Measurements from ENCODE around the gene TSPAN31. TPM values are rescaled to one million over a fixed set of nuclear protein-coding genes. Genes with fewer than 3 reads are reported as not detected.

Gene TSPAN31
- total and polyA plus RNA-seq, 8 donors, result 12.2 to 29.8 (median 14.5) TPM

DNA sequence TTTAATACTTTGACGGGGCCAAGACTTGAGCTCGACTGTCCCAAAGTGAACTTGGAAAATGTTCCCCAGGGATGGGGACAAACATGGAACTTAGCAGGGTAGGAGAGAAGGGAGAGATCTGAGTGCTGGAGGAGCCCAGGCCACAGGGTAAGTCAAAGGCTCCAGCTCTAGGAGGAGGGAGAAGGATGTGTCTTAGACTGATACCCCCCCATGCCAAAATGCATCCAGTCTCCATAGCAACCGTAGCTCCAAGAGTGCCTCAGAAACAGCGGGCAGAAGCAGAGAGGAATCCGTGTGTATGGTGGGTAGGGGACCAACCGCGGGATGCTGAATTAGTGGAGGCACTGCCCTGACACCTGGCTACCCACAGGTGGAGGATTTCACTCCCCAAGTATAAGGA lies 5.5 kb upstream of the TSPAN31 start:
- H3K36me3 ChIP-seq, result no peaks in the 10 kb centered on the region
- TF ChIP-seq, protein P1, sequence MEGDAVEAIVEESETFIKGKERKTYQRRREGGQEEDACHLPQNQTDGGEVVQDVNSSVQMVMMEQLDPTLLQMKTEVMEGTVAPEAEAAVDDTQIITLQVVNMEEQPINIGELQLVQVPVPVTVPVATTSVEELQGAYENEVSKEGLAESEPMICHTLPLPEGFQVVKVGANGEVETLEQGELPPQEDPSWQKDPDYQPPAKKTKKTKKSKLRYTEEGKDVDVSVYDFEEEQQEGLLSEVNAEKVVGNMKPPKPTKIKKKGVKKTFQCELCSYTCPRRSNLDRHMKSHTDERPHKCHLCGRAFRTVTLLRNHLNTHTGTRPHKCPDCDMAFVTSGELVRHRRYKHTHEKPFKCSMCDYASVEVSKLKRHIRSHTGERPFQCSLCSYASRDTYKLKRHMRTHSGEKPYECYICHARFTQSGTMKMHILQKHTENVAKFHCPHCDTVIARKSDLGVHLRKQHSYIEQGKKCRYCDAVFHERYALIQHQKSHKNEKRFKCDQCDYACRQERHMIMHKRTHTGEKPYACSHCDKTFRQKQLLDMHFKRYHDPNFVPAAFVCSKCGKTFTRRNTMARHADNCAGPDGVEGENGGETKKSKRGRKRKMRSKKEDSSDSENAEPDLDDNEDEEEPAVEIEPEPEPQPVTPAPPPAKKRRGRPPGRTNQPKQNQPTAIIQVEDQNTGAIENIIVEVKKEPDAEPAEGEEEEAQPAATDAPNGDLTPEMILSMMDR (IDR thresholded peaks at IDR 0.05), result no peak
- ATAC-seq (no peak), DNase-seq (no peak), FAIRE-seq (no peak)
- H3K27me3 ChIP-seq, result peaks cover 0 to 12% (median 0%) of the 10 kb centered on the region in 4 donors
- WGBS, 2 donors, result 14 to 17% methylated on average over 7 of the region's 7 CpGs
- no peak overlapping the region for H3K27ac ChIP-seq
- no peak overlapping the region for H3K4me3 ChIP-seq
- H3K4me1 ChIP-seq, result peaks cover 9 to 15% (median 13%) of the 10 kb centered on the region in 3 donors
- no peaks in the 10 kb centered on the region for H3K9me3 ChIP-seq
- intact Hi-C loops (cut with DNase I), result no loop called here

DNA sequence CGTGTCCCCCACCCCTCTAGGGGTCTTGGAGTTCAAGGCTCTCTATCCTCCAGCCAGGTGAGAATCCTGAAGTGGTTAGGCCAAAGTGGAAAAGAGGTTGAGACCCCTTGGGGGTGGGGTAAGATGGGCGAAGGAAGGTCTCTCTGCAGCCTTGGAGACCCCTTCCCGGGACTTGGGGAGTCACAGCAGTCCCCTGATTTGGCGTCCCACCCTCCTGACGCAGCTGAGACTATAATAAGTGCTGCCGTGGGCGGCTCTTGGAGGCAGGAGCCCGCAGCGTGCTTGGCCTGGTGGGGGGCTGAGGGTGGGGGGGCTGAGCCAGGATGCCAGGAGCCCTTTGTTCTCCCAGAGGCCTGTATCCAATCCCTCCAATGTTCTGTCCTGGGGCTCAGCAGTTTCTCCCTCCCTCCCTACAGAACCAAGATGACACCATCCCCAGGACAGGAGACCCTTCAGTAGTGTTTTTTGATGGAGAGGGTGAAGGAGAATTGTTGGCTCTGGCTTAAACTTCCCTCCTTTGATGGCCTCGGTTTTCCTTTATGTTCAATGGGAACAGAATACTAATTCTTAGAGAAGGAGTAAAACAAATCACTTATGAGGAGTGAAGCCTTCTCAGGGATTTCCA lies 4.8 kb upstream of the TSPAN31 start:
- FAIRE-seq (no peak), ATAC-seq (no peak), DNase-seq (no peak)
- intact Hi-C loops (cut with DNase I), result no loop called here
- H3K4me1 ChIP-seq, result peaks cover 9 to 15% (median 13%) of the 10 kb centered on the region in 3 donors
- H3K27me3 ChIP-seq, result peaks cover 0 to 11% (median 0%) of the 10 kb centered on the region in 4 donors
- no peak overlapping the region for H3K27ac ChIP-seq
- H3K9me3 ChIP-seq, result no peaks in the 10 kb centered on the region
- H3K36me3 ChIP-seq, result no peaks in the 10 kb centered on the region
- no peak overlapping the region for H3K4me3 ChIP-seq
- WGBS, 2 donors, result 37 to 41% methylated on average over 9 to 10 of the region's 10 CpGs
- TF ChIP-seq, protein P1 (IDR thresholded peaks at IDR 0.05), result no peak

- Histone ChIP-seq H3K27me3 (peaks cover 0 to 8% (median 0%) of the 10 kb centered on the region in 4 donors), H3K36me3 (no peaks in the 10 kb centered on the region), H3K27ac (no peak overlapping the region), H3K4me1 (peaks cover 9 to 17% (median 15%) of the 10 kb centered on the region in 3 donors), H3K4me3 (no peak overlapping the region), H3K9me3 (no peaks in the 10 kb centered on the region)
- intact Hi-C loops (cut with DNase I), result no loop called here
- 72 to 79% methylated on average over 5 of the region's 5 CpGs for WGBS, 2 donors
- ATAC-seq (no peak), FAIRE-seq (no peak), DNase-seq (no peak)
- TF ChIP-seq, protein P1 (IDR thresholded peaks at IDR 0.05), result no peak
Observed at GRCh38 chr12:57740656-57741412, 4.0 kb upstream of the TSPAN31 start.

- 69 to 79% methylated on average over 1 of the region's 1 CpG for WGBS, 2 donors
- TF ChIP-seq, protein P1 (IDR thresholded peaks at IDR 0.05), result no peak
- Histone ChIP-seq H3K4me1 (peaks cover 9 to 18% (median 15%) of the 10 kb centered on the region in 3 donors), H3K27me3 (peaks cover 0 to 8% (median 0%) of the 10 kb centered on the region in 4 donors), H3K27ac (no peak overlapping the region), H3K9me3 (no peaks in the 10 kb centered on the region), H3K4me3 (no peak overlapping the region), H3K36me3 (no peaks in the 10 kb centered on the region)
- intact Hi-C loops (cut with DNase I), result no loop called here
- FAIRE-seq (no peak), DNase-seq (no peak), ATAC-seq (no peak)
Observed at GRCh38 chr12:57741413-57741789, 3.4 kb upstream of the TSPAN31 start.

Measured in pancreas (tissue), 10 donors.